Suppressor macrophage treated with lipopolysaccharide for 1 hour (primary cell): ENCODE results near the gene SERPINH1.
A peak's percentile ranks its signal among the peaks of the same experiment; 100 is the strongest.

Experiments
- DNase-seq, 3 donors: peaks; one replicate each; pipeline ENCODE4 v3.0.0-alpha.2; 2020 to 2022

Gene SERPINH1

GRCh38 chr11:75602951-75603350 is 40.9 kb downstream of the SERPINH1 start:
- DNase-seq: no peak

DNA sequence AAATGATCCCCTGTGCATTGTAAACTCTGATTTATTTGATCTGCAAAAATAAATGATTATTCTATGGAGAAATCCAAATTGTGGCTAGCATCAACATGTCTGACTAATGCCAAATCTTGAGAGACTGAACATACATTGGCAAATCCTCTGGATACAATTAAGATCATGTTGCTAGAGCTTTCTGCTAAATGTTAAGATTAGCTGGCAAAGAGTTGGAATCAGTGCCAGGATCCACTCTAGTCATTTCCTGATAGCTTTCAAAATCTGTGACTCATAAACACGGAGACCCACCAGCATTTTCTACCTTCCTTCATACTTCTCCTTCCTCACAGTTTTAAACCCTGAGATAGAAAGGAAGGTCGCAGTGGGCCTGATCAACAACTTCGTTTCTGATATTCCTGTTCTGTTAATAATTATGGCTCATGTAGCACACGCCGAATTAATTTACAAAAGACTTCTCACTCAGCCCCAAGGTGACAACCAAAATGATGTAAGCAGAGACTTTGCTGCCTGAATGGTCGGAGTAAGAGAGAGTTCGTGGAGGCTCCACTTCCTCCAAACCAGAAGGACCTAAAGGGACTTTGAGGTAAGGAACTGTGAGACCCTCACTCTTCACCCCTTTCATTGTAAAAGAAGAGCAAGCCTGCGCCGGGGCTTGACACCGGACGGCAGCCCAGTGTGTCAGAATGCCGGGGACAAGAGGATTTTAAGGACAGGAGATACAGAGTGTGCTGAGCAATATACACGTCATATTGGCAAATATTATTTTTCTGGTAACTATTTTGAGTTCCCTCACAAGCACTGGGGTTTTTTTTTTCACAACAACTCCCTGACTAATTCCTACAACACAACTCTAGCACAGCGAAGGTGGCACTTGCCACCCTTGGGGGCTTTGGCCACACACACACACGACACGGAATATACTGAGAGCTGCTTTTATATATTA is 42.0 kb downstream of the SERPINH1 start:
- DNase-seq: peak; percentile 32 to 63 (median 51)

DNA sequence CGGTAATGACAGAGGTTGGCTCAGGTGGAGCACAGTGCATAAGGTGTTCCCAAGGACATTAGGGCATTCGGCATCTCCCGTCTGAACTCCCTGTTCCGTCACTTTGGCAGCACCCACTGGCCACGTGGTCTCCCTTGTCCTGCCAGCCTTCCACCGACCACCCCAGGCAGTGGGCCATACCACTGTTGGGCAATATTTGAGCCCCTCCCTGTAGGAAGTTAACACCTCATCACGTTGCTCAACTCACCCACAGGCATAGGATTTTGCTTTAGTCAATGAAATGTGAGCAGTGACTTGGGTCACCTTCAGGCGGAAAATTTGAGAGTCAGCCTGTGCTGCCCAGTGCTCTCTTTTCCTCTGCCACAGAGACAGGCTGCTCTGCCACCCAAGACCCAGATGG is 44.0 kb downstream of the SERPINH1 start:
- no peak for DNase-seq

DNA sequence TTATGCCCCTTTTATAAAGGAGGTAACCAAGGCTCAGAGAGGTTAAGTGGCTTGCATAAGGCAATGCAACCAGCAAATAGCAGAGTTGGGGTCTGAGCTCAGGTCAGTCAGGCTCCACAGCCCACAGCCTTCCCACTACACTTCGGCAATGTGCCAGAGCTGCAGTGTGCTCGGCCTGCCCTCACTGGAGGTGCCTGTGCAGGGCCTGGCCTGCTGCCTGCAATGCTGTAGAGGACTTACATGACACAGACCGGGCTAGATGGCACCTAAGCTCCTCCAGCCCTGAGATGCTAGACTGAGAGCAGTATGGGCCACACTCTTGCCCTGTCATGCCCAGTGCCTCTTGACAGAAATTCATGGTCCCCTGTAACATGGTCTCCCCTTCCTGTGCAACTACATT is 49.8 kb downstream of the SERPINH1 start:
- DNase-seq: no peak

DNA sequence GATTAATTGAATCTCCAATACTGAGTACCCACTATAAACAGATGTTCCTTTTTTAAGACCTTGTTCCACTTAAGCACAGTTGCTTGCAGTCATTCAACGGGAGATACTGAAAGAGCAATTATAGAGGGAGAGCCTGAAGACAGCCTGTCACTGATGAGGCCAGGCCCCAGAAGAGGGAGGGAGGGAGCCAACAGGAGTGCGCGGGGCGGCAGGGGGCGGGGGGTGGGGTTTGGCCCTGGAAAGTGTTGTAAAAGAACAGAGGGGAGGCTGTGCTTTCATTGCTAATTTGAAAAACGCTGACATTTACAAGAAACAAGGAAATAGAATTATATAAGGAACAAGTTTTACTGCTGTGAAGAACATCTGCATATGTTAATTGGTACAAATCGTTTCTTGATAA is 53.7 kb downstream of the SERPINH1 start:
- DNase-seq: no peak

- DNase-seq: no peak
These were observed 54.2 kb downstream of the SERPINH1 start for GRCh38 chr11:75616281-75616680.
